HPDE6-E6E7 (cell line): ENCODE measurements around the gene PPDPF.

Experiments
- DNase-seq: peaks from one replicate; pipeline ENCODE4 v3.0.0; 2011; ENCODE audit warnings: missing footprints; ENCODE audit errors: extremely low spot score

The PPDPF gene

GRCh38 chr20:63522091-63522868 lies 1.7 kb downstream of the PPDPF start:
- DNase-seq = no peak

- no peak for DNase-seq
These were observed 2.5 kb downstream of the PPDPF start for GRCh38 chr20:63522981-63523611.

GRCh38 chr20:63525185-63525584 lies 4.6 kb downstream of the PPDPF start:
- DNase-seq = no peak

GRCh38 chr20:63525971-63526370 lies 5.4 kb downstream of the PPDPF start:
- no peak for DNase-seq

- DNase-seq = no peak
These were observed 6.6 kb downstream of the PPDPF start for GRCh38 chr20:63527184-63527583.

- DNase-seq = no peak
These were observed 8.8 kb downstream of the PPDPF start for GRCh38 chr20:63529180-63529860.

- no peak for DNase-seq
These were observed 9.6 kb downstream of the PPDPF start for GRCh38 chr20:63529861-63530787.

- no peak for DNase-seq
These were observed 10.2 kb downstream of the PPDPF start for GRCh38 chr20:63530788-63531160.

GRCh38 chr20:63531686-63532448 lies 11.3 kb downstream of the PPDPF start:
- DNase-seq = no peak

GRCh38 chr20:63532449-63532971 lies 11.9 kb downstream of the PPDPF start:
- no peak for DNase-seq

GRCh38 chr20:63533388-63533787 lies 12.8 kb downstream of the PPDPF start:
- DNase-seq = no peak

GRCh38 chr20:63533871-63534393 lies 13.4 kb downstream of the PPDPF start:
- peak; percentile 93 for DNase-seq

- no peak for DNase-seq
These were observed 13.9 kb downstream of the PPDPF start for GRCh38 chr20:63534427-63534830.

GRCh38 chr20:63534831-63535651 lies 14.5 kb downstream of the PPDPF start:
- peak; percentile 80 for DNase-seq

- DNase-seq = peak; percentile 86
These were observed 15.8 kb downstream of the PPDPF start for GRCh38 chr20:63536241-63536977.

GRCh38 chr20:63536997-63537524 lies 16.5 kb downstream of the PPDPF start, which contains the start of gene PTK6:
TSS of gene PTK6 (minus strand) at chr20:63537376. CDS start at chr20:63537314, 62 bp downstream.
- DNase-seq = peak; percentile 95

- DNase-seq = peak; percentile 100
These were observed 17.1 kb downstream of the PPDPF start for GRCh38 chr20:63537525-63538203.
